Activated CD4-positive, alpha-beta T cell treated with anti-CD3 and anti-CD28 coated beads, Interleukin-2, amount 50 U/mL, for 1 hour (primary cell): Measurements from ENCODE around the gene MCF2L2.

ENCODE experiments used
- DNase-seq: peaks from one replicate; pipeline ENCODE4 v3.0.0-alpha.2; 2020

Gene MCF2L2

DNA sequence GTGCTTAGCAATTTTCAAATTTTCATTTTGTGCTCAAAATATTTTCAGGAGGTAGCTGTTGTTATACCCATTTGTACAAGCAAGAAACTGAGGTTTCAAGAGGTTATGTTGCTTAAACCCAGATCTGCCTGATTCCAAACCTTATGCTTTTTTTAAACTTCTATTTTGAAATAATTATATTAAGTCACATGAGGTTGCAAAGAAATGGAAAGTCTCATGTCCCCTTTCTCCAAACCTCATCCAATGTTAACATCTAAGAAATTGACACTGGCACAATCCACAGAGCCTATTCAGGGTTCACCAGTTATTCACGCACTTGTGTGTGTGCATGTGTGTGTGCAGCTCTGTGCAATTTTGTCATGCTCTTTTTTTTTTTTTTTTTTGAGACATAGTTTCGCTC, 140.3 kb downstream of the MCF2L2 start:
- no peak for DNase-seq

GRCh38 chr3:183287301-183287971, 141.0 kb downstream of the MCF2L2 start:
- no peak for DNase-seq

DNA sequence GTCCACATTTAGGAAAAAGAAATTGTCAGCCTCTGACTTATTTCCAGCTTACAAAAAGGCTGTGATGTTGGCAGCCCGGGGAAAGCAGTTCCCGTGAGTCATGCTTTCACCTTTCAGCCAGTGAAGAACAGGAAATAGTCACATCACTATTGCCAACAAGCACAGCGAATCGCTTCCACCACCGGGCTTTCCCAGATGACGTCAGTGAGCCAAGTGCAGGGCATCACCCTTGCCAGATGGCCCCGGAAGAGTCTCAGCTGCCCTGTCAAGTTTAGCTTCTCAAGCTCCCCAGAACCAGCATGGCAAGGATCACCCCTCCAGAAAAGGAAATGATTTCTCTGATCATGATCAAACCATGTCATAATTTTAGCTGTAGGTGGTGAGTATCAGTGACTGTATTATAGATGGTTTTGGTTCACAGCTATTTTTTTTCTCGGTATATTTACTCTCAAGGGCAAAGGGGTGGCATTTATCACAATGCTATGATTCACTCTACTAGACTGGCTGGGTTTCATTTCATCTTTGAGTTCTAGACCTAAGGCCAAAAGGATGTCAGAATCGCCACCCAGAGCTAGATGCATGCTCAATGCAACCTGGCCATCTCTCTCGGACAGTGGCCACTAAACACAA, 142.5 kb downstream of the MCF2L2 start:
- DNase-seq = peak; percentile 87

DNA sequence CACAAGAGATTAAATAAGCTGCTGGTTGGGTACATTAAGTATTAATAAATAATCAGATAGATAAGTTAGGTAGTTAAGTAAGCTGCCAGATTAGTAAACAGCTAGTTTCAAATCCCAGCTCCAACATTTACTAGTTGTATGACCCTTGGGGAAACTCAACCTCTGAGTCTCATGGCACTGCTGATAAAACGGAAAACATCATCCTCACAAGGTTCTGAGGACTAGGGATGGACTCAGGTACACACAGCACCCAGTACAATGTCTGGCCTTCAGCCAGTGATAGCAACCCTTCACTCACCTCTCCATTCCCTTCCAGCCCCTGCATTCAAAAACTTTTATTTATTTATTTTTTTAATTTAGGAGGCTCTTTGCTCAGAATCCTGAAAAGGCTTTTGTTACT, 143.1 kb downstream of the MCF2L2 start:
- no peak for DNase-seq

GRCh38 chr3:183284570-183284969, 143.8 kb downstream of the MCF2L2 start:
- DNase-seq = no peak

- no peak for DNase-seq
These were observed 144.5 kb downstream of the MCF2L2 start for GRCh38 chr3:183283886-183284285.

DNA sequence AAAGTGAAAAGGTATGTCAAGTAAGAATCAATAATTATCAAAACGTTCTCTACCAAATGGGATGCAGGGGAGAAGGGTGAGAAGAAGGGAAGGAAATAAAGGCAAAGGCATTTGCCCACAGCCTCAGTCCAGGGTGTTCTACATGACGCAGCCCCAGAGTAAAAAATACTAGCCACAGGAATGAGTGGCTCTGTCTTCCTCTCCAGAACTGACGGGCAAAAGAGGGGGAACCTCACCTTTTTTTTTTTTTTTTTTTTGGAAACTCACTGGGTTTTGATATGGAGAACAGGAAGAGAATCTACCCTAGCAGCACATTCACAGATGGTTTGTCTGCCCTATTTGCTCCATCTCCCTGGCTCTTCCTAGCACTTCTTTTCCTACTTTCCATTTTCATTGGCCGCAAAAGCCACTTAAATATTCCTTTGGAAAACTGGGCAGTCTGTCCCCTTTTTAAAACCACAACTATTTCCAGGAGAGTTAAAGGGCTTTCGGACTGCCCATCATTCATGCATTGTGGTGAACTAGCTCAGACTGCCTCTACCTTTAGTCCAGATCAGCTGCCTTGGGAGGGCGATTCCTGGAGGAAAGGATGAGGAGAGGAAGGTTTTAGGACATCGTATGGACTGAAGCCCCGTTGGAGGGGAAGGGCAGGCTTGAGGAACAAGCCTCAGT, 147.2 kb downstream of the MCF2L2 start:
- no peak for DNase-seq

- no peak for DNase-seq
These were observed 149.0 kb downstream of the MCF2L2 start for GRCh38 chr3:183279371-183279770.

DNA sequence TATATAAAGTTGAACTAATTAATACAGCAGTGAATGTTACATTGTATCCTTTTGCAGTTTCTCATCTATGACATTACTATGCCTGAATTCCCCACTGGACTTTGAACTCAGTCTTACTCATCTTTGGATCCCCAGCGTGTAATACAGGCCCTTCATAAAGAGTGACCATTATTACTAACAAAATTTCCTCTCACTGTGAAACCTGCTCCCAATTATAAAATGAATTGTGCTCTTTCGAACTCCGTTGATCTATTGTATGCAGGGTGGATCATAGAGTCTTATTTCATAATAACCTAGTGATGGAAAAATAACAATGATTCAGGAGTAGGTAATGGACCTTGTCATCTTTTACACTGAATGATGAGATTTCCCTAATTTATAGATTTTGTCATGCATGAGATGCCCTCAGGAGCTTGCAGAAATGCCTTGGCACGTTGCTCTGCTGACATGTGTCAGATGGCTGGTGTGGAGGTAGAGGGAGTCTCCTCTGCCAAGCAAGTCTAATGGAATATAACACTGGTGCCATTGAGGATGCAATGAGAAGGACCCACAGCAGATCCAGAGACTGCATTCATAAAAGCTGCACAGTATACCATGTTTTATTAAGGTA, 149.8 kb downstream of the MCF2L2 start:
- no peak for DNase-seq

GRCh38 chr3:183277260-183277659, 151.2 kb downstream of the MCF2L2 start:
- no peak for DNase-seq

DNA sequence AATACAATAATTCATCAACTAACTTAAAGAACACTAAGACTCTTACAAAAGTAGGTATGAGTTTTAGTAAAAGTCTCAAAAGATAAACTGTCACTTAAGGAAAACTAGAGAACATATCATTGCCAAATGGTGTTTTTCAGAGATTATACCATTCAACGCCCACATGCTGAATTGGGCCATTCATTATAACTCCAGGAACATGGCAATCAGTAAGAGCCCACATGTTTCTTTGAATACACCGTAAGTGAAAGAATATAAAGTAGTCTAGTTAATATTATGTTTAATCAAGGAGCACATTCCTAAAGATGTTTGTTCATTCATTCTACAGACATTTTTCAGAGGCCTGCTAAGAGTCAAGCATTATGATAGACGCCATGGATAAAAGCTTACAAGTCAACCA, 152.5 kb downstream of the MCF2L2 start:
- DNase-seq = no peak

- no peak for DNase-seq
These were observed 153.0 kb downstream of the MCF2L2 start for GRCh38 chr3:183275418-183275817.

DNA sequence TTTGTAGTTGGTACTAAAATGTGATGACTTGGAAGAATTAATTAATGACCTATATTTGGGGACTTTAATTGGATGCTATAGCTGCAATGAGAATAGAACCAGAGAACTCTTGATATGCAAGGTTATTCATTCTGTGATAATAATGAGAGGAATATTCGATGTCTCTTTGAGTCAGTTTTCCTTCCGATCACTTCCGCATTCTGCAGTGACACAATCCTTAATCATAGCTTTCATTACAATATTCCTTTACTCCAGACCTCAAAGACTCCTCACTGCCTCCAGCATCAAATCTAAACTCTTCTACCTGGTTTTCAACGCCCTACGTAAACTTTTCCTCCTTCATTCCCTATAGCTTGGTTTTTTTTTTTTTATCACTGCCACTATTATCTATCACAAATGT, 153.8 kb downstream of the MCF2L2 start:
- no peak for DNase-seq

DNA sequence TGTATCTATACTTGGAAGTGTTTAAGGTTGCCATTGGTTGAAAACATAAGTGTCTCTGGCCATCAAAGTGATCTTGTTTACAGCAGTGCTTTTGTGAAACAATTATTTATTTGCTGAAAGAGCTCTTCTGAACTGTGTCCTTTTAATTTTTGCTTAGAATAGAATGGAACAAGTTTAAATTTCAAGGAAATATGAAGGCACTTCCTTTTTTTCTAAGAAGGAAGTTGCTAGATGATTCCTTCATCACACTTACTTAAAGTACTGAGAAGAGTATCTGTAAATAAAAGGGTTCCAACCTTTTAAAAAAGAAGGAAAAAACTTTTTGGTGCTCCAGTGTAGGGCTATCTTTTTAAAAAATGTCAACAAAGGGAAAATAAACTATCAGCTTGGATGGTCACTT, 155.6 kb downstream of the MCF2L2 start:
- no peak for DNase-seq

DNA sequence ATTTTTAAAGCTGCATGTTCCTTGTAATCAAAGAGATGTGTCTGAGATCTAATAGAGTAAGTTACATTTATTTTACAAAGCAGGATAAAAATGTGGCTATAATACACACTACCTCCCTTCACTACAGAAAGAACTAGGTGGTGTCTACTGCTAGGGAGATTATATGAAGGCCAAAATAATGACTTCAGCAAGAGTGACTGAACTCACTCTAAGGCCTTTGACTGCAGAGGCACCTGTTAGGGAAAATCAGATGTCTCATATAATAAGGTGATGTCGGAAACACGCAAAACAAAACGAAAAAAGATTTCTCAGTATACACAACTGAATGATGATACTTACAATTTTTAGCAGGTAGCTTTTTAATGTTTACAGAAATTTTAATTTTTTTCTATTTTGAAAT, 156.3 kb downstream of the MCF2L2 start:
- DNase-seq = no peak

DNA sequence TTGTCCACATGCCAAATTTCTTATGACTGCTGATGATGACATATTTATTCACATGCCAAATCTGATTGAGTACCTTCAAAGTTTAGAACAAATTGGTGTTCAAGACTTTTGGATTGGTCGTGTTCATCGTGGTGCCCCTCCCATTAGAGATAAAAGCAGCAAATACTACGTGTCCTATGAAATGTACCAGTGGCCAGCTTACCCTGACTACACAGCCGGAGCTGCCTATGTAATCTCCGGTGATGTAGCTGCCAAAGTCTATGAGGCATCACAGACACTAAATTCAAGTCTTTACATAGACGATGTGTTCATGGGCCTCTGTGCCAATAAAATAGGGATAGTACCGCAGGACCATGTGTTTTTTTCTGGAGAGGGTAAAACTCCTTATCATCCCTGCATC, 158.1 kb downstream of the MCF2L2 start:
- DNase-seq = no peak

- DNase-seq = no peak
These were observed 159.1 kb downstream of the MCF2L2 start for GRCh38 chr3:183269345-183269744.

DNA sequence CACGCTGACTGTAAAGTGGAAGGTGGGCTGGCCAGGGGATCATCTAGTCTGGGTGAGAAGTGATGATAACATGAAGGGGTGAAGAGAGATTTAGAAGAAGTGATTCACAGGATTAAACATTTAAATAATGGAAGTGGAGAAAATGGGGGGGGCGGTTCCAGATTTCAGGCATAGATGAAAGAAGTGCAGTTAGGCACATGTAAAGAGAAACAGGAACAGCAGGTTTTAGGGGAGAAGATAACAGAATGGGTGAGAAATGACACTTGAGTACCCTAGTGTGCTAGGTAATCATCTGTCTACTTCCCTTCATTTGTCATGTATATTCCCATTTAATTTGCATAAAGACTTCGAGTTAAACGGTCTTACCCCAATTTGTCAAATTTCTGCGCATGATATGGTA, 160.1 kb downstream of the MCF2L2 start:
- DNase-seq = no peak

GRCh38 chr3:183267140-183267539, 161.3 kb downstream of the MCF2L2 start:
- DNase-seq = no peak

- DNase-seq = no peak
These were observed 162.0 kb downstream of the MCF2L2 start for GRCh38 chr3:183266454-183266853.

GRCh38 chr3:183265834-183266417, 162.5 kb downstream of the MCF2L2 start:
- no peak for DNase-seq

- no peak for DNase-seq
These were observed 163.2 kb downstream of the MCF2L2 start for GRCh38 chr3:183265157-183265642.

DNA sequence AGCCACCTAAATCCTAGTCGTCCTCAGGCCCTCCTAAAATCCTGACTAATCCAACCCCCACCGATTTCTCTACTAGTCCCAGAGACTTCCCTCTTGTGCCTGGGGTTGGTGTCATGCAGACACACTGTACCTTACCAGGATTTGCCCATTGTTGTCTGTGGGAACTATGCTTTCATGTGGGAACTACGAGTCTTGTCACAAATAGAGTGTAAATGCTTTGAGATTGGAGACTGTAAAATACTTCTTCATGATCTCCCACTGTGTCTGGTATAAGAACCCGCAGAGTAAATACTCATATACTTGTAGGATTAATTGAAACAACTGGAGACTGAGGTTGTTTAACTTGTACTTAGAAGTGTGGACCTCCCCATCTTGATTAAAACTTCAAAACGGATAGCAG, 164.2 kb downstream of the MCF2L2 start:
- no peak for DNase-seq
